ENCODE data around the gene RTN1. TPM values are rescaled to one million over a fixed set of nuclear protein-coding genes. Genes with fewer than 3 reads are reported as not detected.

RTN1 gene, protein sequence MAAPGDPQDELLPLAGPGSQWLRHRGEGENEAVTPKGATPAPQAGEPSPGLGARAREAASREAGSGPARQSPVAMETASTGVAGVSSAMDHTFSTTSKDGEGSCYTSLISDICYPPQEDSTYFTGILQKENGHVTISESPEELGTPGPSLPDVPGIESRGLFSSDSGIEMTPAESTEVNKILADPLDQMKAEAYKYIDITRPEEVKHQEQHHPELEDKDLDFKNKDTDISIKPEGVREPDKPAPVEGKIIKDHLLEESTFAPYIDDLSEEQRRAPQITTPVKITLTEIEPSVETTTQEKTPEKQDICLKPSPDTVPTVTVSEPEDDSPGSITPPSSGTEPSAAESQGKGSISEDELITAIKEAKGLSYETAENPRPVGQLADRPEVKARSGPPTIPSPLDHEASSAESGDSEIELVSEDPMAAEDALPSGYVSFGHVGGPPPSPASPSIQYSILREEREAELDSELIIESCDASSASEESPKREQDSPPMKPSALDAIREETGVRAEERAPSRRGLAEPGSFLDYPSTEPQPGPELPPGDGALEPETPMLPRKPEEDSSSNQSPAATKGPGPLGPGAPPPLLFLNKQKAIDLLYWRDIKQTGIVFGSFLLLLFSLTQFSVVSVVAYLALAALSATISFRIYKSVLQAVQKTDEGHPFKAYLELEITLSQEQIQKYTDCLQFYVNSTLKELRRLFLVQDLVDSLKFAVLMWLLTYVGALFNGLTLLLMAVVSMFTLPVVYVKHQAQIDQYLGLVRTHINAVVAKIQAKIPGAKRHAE
- total RNA-seq: 100 to 1,000 TPM; 114 to 672 TPM
- 100 to 1,000 TPM; 938 to 955 TPM for polyA plus RNA-seq (ENCODE audit: insufficient read length in 2 of 2)
- long read RNA-seq, donor 1, transcript RTN1-202 (7 exons, 1,703 nt): major isoform, 406 of 555 reads
- long read RNA-seq, donor 1, transcript RTN1-201 (9 exons, 3,435 nt): minor isoform, 29 of 555 reads
- long read RNA-seq, donor 1, transcript RTN1-206 (4 exons, 3,169 nt): minor isoform, 15 of 555 reads
- long read RNA-seq, donor 1, transcript RTN1-205 (6 exons, 1,412 nt): minor isoform, 20 of 555 reads
- long read RNA-seq, donor 1, partial matches to known transcripts: 56 of 555 reads
- long read RNA-seq, donor 1, other reads (novel, unspliced or antisense): 20 of 555 reads
- long read RNA-seq, donor 2, transcript RTN1-202 (7 exons, 1,703 nt): major isoform, 68 of 105 reads
- long read RNA-seq, donor 2, transcript RTN1-201 (9 exons, 3,435 nt): minor isoform, 8 of 105 reads
- long read RNA-seq, donor 2, transcript RTN1-205 (6 exons, 1,412 nt): minor isoform, 6 of 105 reads
- long read RNA-seq, donor 2, partial matches to known transcripts: 18 of 105 reads
- long read RNA-seq, donor 2, other reads (novel, unspliced or antisense): 0 of 105 reads
- long read RNA-seq, donor 3, transcript RTN1-205 (6 exons, 1,412 nt): minor isoform, 10 of 246 reads
- long read RNA-seq, donor 3, transcript RTN1-202 (7 exons, 1,703 nt): major isoform, 154 of 246 reads
- long read RNA-seq, donor 3, transcript RTN1-201 (9 exons, 3,435 nt): minor isoform, 10 of 246 reads
- long read RNA-seq, donor 3, transcript RTN1-206 (4 exons, 3,169 nt): minor isoform, 7 of 246 reads
- long read RNA-seq, donor 3, partial matches to known transcripts: 48 of 246 reads
- long read RNA-seq, donor 3, other reads (novel, unspliced or antisense): 11 of 246 reads
- long read RNA-seq, donor 4, partial matches to known transcripts: 0 of 2 reads
- long read RNA-seq, donor 4, other reads (novel, unspliced or antisense): 0 of 2 reads

DNA sequence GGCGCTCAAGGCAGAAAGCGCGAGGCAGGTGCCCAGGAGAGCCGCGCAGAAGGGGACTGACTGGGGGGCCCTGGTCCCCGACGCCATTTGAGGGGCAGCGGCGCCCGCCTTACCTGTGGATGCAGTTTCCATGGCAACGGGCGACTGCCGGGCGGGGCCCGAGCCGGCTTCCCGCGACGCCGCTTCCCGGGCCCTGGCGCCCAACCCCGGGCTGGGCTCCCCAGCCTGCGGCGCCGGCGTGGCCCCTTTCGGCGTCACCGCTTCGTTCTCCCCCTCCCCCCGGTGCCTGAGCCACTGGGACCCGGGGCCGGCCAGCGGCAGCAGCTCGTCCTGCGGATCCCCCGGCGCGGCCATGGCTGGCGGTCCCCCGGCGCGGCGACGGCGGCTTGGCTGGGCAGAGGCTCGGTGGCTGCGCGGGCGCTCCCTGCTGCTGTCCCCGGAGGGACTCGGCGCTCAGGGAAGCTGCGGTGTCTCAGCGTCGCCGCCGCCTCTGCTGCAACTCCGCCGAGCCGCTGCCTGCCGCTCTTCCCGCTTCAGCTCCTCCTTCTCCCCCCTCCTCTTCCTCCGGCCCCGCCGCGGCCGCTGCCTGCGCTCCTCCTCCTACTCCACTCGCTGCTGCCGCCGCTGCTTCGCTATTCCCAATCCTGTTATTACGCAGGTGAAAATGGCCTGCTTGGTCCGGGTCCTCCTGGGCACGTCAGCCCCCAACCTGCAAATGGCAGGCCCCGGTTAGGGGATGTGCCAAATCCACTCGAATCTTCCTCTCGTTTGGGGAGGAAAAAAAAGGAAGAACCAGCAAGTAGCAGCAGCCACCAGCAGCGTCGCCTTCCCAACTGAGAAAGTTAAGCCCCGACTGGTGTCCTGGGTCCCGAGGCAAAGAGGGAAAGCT lies at the start of gene RTN1:
RTN1 (minus strand) TSS at position 500 of the 889 bp plus-strand sequence; CDS start at position 354, 146 bp downstream.
- under 1% methylated on average over 84 of the region's 84 CpGs for WGBS (ENCODE audit: insufficient coverage)
- Histone ChIP-seq H3K4me1 (ENCODE audit: control insufficient read depth, insufficient read depth, low read length) (peaks cover 18% of the 10 kb centered on the region), H3K4me3 (ENCODE audit: low read depth, low read length) (peak within 1 kb of the TSS; percentile 79), H3K27ac (ENCODE audit: low read depth, low read length) (peak within 1 kb of the TSS; percentile 84), H3K36me3 (ENCODE audit: control insufficient read depth, insufficient read depth, low read length) (no peaks in the 10 kb centered on the region), H3K9me3 (ENCODE audit: control insufficient read depth, insufficient read depth, low read length) (no peaks in the 10 kb centered on the region), H3K27me3 (ENCODE audit: control insufficient read depth, insufficient read depth, low read length) (peaks cover 7% of the 10 kb centered on the region)
- peak; percentile 35 to 93 (median 78) for DNase-seq (ENCODE audit: low read depth in 4 of 6, low spot score in 6 of 6)

DNA sequence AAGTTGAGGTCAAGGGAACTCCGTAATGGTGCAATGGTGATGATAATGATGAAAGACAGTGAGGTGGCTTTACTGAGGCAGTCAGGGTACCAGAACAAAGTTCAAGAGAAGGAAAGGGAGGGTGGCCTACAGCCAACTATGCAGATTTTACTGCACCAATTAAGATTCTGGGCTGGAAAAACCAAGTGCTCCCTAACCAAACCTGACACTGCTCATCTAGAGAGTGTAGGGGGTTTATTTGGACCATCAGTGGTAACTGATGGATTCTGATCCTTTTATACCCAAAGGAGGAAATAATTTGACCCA lies 49.8 kb upstream of the RTN1 start:
- Histone ChIP-seq H3K9me3 (ENCODE audit: control insufficient read depth, insufficient read depth, low read length) (no peaks in the 10 kb centered on the region), H3K27ac (ENCODE audit: low read depth, low read length) (peak overlapping the region; percentile 33), H3K4me3 (ENCODE audit: low read depth, low read length) (peak overlapping the region; percentile 71), H3K4me1 (ENCODE audit: control insufficient read depth, insufficient read depth, low read length) (no peaks in the 10 kb centered on the region), H3K27me3 (ENCODE audit: control insufficient read depth, insufficient read depth, low read length) (no peaks in the 10 kb centered on the region), H3K36me3 (ENCODE audit: control insufficient read depth, insufficient read depth, low read length) (no peaks in the 10 kb centered on the region)
- 57% methylated on average over 1 of the region's 1 CpG for WGBS (ENCODE audit: insufficient coverage)
- no peak for DNase-seq (ENCODE audit: low read depth in 4 of 6, low spot score in 6 of 6)

DNA sequence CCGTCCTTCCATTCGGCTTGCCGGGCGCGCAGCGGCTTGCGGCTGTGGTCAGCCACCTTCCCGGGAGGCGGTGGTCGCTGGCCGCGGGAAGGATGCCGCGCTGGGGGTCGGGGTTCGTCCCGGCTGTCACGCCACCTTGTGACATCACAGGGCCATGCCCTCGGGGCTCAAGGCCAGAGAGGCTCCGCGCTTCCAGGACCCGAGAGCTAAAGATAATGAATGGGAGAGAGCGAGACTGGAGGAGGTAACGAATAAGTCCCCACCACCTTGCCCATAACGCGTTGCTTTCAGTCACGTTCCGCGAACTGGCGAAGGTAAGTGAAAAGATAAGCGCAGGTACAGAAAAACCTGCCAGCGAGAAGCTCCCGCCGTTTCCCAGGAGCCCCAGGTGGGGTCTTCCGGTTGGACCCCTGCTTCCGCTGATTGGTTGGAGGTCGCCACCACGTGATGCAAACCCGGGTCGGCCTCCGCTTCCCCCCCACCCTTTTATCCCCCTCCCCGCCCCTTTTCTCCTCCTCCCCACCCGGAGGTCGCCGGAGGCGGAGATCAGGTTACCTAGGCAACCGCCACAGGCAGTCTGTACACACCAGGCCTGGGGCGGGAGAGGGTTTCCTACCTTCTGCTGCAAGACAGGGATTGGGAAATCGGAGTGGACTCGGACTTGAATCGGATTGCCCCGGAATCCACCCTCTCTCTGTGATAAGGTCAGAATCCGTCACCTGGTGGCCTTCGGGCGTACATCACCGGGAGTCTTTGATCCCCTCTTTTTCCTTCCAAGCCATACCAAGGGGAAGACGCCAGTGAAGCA lies 49.2 kb upstream of the RTN1 start, which contains the start of gene LRRC9:
LRRC9 (plus strand) TSS at position 575 of the 808 bp plus-strand sequence.
- peak; percentile 64 to 97 (median 79) for DNase-seq (ENCODE audit: low read depth in 4 of 6, low spot score in 6 of 6)
- H3K4me1 ChIP-seq (ENCODE audit: control insufficient read depth, insufficient read depth, low read length): no peaks in the 10 kb centered on the region
- H3K27ac ChIP-seq (ENCODE audit: low read depth, low read length): peak within 1 kb of the TSS; percentile 74
- H3K27me3 ChIP-seq (ENCODE audit: control insufficient read depth, insufficient read depth, low read length): no peaks in the 10 kb centered on the region
- no peaks in the 10 kb centered on the region for H3K9me3 ChIP-seq (ENCODE audit: control insufficient read depth, insufficient read depth, low read length)
- no peaks in the 10 kb centered on the region for H3K36me3 ChIP-seq (ENCODE audit: control insufficient read depth, insufficient read depth, low read length)
- H3K4me3 ChIP-seq (ENCODE audit: low read depth, low read length): peak within 1 kb of the TSS; percentile 71
- WGBS (ENCODE audit: insufficient coverage): under 1% methylated on average over 47 of the region's 57 CpGs

DNA sequence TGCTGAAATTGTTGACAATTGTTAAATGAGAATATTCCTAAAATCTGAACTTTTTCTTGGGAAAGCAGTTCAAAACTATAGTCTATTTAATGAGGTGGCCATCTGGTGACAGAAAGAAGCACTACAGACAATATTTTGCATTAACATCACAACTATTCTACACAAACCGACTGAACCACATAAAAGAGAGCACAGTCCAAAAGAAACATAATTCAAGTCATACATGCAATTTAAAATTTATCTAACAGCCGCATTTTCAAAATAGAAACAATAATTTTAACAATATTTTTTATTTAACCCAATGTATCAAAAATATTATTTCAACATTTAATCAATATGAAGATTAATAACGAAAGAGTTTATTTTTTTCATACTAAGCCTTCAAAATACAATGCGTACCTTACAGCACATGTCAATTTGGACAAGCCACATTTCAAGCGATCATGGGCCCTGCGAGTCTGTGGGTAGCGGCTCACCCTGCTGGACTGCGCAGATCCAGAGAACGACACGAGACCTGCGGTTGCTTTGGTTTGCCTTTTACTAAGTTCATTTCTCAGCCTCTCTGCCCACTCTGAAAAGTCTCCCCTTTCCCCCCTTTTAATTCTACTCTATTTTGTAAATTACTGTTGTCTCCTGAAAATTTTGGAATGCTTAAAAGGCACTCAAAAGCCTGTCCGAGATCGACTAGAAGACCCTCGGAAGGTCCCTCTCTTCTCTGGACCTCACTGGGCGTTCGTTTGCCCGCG lies 48.4 kb upstream of the RTN1 start:
- H3K27me3 ChIP-seq (ENCODE audit: control insufficient read depth, insufficient read depth, low read length): no peaks in the 10 kb centered on the region
- 0% methylated on average over 16 of the region's 18 CpGs for WGBS (ENCODE audit: insufficient coverage)
- no peaks in the 10 kb centered on the region for H3K36me3 ChIP-seq (ENCODE audit: control insufficient read depth, insufficient read depth, low read length)
- peak overlapping the region; percentile 74 for H3K27ac ChIP-seq (ENCODE audit: low read depth, low read length)
- H3K4me3 ChIP-seq (ENCODE audit: low read depth, low read length): peak overlapping the region; percentile 71
- peak; percentile 17 to 91 (median 40) for DNase-seq (ENCODE audit: low read depth in 4 of 6, low spot score in 6 of 6)
- H3K4me1 ChIP-seq (ENCODE audit: control insufficient read depth, insufficient read depth, low read length): no peaks in the 10 kb centered on the region
- H3K9me3 ChIP-seq (ENCODE audit: control insufficient read depth, insufficient read depth, low read length): no peaks in the 10 kb centered on the region

DNA sequence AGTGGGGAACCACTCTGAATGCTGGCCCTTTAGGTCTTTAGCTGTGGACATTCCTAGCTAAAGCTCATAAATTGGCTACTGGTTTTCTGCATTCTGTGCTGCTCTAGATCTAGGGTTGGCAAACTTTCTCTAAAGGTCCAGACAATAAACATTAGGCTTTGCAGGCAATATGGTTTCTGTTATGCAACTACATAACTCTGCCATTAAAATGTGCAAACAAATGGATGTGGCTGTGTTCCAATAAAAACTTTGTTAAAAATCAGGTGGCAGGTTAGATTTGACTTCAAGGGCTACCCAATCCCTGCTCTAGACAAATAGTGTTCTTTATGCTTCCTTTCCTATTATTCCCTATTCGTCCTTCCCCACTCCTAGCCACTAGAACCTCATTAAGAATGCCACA lies 42.6 kb upstream of the RTN1 start:
- no peaks in the 10 kb centered on the region for H3K27me3 ChIP-seq (ENCODE audit: control insufficient read depth, insufficient read depth, low read length)
- no peak for DNase-seq (ENCODE audit: low read depth in 4 of 6, low spot score in 6 of 6)
- H3K4me1 ChIP-seq (ENCODE audit: control insufficient read depth, insufficient read depth, low read length): no peaks in the 10 kb centered on the region
- no peaks in the 10 kb centered on the region for H3K9me3 ChIP-seq (ENCODE audit: control insufficient read depth, insufficient read depth, low read length)
- H3K27ac ChIP-seq (ENCODE audit: low read depth, low read length): no peak overlapping the region
- no peak overlapping the region for H3K4me3 ChIP-seq (ENCODE audit: low read depth, low read length)
- no CpG with 5 or more reads among the region's 1 CpG for WGBS (ENCODE audit: insufficient coverage)
- H3K36me3 ChIP-seq (ENCODE audit: control insufficient read depth, insufficient read depth, low read length): no peaks in the 10 kb centered on the region

DNA sequence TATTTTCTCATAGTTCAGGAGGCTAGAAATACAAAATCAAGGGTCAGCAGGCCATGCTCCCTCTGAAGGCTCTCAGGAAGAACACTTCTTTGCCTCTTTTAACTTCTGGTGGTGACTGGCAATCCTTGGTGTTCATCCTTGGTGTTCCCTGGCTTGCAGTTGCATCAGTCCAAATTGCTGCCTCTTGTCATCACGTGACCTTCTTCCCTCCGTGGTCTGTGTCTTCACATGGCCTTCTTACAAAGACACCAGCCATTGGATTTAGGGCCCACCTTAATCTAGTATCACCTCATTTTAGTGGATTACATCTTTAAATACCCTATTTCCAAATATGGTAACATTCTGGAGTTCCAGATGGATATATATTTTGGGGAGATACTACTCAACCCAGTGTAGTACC lies 41.9 kb upstream of the RTN1 start:
- Histone ChIP-seq H3K36me3 (ENCODE audit: control insufficient read depth, insufficient read depth, low read length) (no peaks in the 10 kb centered on the region), H3K27me3 (ENCODE audit: control insufficient read depth, insufficient read depth, low read length) (no peaks in the 10 kb centered on the region), H3K27ac (ENCODE audit: low read depth, low read length) (no peak overlapping the region), H3K4me1 (ENCODE audit: control insufficient read depth, insufficient read depth, low read length) (no peaks in the 10 kb centered on the region), H3K9me3 (ENCODE audit: control insufficient read depth, insufficient read depth, low read length) (no peaks in the 10 kb centered on the region), H3K4me3 (ENCODE audit: low read depth, low read length) (no peak overlapping the region)
- 91% methylated on average over 2 of the region's 2 CpGs for WGBS (ENCODE audit: insufficient coverage)
- no peak for DNase-seq (ENCODE audit: low read depth in 4 of 6, low spot score in 6 of 6)

DNA sequence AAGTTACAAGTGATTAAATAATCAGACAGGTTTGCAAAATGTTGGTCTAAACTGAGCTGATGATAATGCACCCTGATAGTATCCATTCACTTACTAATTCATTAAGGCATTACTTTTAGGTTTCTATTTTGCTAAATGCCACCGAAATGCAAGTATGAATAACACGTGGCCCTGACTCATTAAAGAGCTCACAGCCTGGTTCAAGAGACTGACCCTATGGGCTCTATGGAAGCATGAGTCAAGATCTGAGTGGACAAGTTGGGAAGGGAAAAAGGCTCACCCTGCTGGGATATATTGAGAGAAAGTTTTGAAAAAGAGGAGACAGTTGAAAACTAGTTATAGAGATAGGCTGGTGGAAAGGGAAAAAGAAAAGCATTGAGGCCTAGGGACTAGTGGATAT lies 34.6 kb upstream of the RTN1 start:
- Histone ChIP-seq H3K27ac (ENCODE audit: low read depth, low read length) (no peak overlapping the region), H3K27me3 (ENCODE audit: control insufficient read depth, insufficient read depth, low read length) (no peaks in the 10 kb centered on the region), H3K36me3 (ENCODE audit: control insufficient read depth, insufficient read depth, low read length) (no peaks in the 10 kb centered on the region), H3K4me3 (ENCODE audit: low read depth, low read length) (no peak overlapping the region), H3K9me3 (ENCODE audit: control insufficient read depth, insufficient read depth, low read length) (no peaks in the 10 kb centered on the region), H3K4me1 (ENCODE audit: control insufficient read depth, insufficient read depth, low read length) (no peaks in the 10 kb centered on the region)
- 86% methylated on average over 2 of the region's 2 CpGs for WGBS (ENCODE audit: insufficient coverage)
- no peak for DNase-seq (ENCODE audit: low read depth in 4 of 6, low spot score in 6 of 6)
